GM23248 (cell line): ENCODE measurements around the gene ARID3B. TPM values are rescaled to one million over a fixed set of nuclear protein-coding genes. Genes with fewer than 3 reads are reported as not detected.

Experiments used
- DNase-seq: peaks from one replicate; pipeline ENCODE4 v3.0.0-alpha.2; 2015
- H2AFZ ChIP-seq: fragments of 200-600 bp; sonication (generic); 2 replicates; pipeline ENCODE4 v1.6.1; 2016; ENCODE audit warnings: antibody characterized with exemption
- H3F3A ChIP-seq: fragments of 200-600 bp; sonication (generic); 2 replicates; pipeline ENCODE4 v1.6.1; 2016; ENCODE audit warnings: mild to moderate bottlenecking, antibody characterized with exemption, mixed run types; ENCODE audit not compliant: insufficient read depth
- H3K27ac ChIP-seq: fragments of 200-600 bp; sonication (generic); 2 replicates; pipeline ENCODE4 v1.5.1; 2016; ENCODE audit warnings: mild to moderate bottlenecking
- H3K27me3 ChIP-seq: fragments of 200-600 bp; sonication (generic); replicated peaks from 2 replicates; pipeline ENCODE4 v1.6.1; 2016; ENCODE audit warnings: mild to moderate bottlenecking; ENCODE audit not compliant: insufficient read depth
- H3K36me3 ChIP-seq: fragments of 200-600 bp; sonication (generic); 2 replicates; pipeline ENCODE4 v1.6.1; 2016; ENCODE audit warnings: low read depth, mild to moderate bottlenecking
- H3K4me1 ChIP-seq: fragments of 200-600 bp; sonication (generic); 2 replicates; pipeline ENCODE4 v1.6.1; 2016; ENCODE audit warnings: mild to moderate bottlenecking; ENCODE audit not compliant: insufficient read depth
- H3K4me2 ChIP-seq: fragments of 200-600 bp; sonication (generic); one replicate; pipeline ENCODE4 v1.6.1; 2016; ENCODE audit warnings: mild to moderate bottlenecking; ENCODE audit not compliant: unreplicated experiment
- H3K4me3 ChIP-seq: fragments of 200-600 bp; sonication (generic); 2 replicates; pipeline ENCODE4 v1.5.1; 2016; ENCODE audit warnings: mild to moderate bottlenecking
- H3K79me2 ChIP-seq: fragments of 200-600 bp; sonication (generic); 2 replicates; pipeline ENCODE4 v1.6.1; 2016; ENCODE audit warnings: mild to moderate bottlenecking; ENCODE audit not compliant: insufficient read depth
- H3K9ac ChIP-seq: fragments of 200-600 bp; sonication (generic); 2 replicates; pipeline ENCODE4 v1.6.1; 2016; ENCODE audit warnings: mild to moderate bottlenecking
- H3K9me2 ChIP-seq: fragments of 200-600 bp; sonication (generic); 2 replicates; pipeline ENCODE4 v1.6.1; 2016; ENCODE audit warnings: mixed run types, mild to moderate bottlenecking, moderate library complexity; ENCODE audit not compliant: insufficient read depth
- H3K9me3 ChIP-seq: fragments of 200-600 bp; sonication (generic); one replicate; pipeline ENCODE4 v1.6.1; 2017; ENCODE audit warnings: low read depth
- H4K20me1 ChIP-seq: fragments of 200-600 bp; sonication (generic); 2 replicates; pipeline ENCODE4 v1.6.0; 2016; ENCODE audit not compliant: insufficient read depth
- EZH2 ChIP-seq: fragments of 200-600 bp; sonication (generic); IDR thresholded peaks from 2 replicates; pipeline ENCODE4 v1.6.1; 2018; ENCODE audit warnings: antibody characterized with exemption, mild to moderate bottlenecking; ENCODE audit not compliant: insufficient read depth, poor library complexity, severe bottlenecking
- EZH2phosphoT487 ChIP-seq: fragments of 200-600 bp; sonication (generic); IDR thresholded peaks from 2 replicates; pipeline ENCODE4 v1.6.1; 2018; ENCODE audit warnings: antibody characterized with exemption, moderate library complexity, mild to moderate bottlenecking, low read depth; ENCODE audit not compliant: insufficient read depth
- WGBS, 2 experiments: methylation state at CpG; one replicate each; pipeline ENCODE4 v1.1.6; 2015 to 2017; ENCODE audit warnings: low lambda C conversion rate in 2 of 2, low coverage in 1 of 2; ENCODE audit errors: missing lambda C conversion rate in 2 of 2; 5-methylcytosine and 5-hydroxymethylcytosine counted together
- in situ Hi-C: fragments of 300-500 bp; cut with MboI; formaldehyde crosslinking; loops from 2 replicates; pipeline ENCODE4 v1.15.0; 2020
- polyA plus RNA-seq: library from polyadenylated mRNA; unstranded; fragments of >200 nt; fragmentation: Nextera tagmentation; extraction: Ambion mirVana; gene quantifications from 2 replicates; pipeline ENCODE4 v1.2.1, GENCODE V29; 2016
- total RNA-seq: library from RNA; depleted of rRNA; stranded (reverse); fragments of >200 nt; shearing (Covaris generic); gene quantifications from 2 replicates; pipeline ENCODE4 v1.2.3, GENCODE V29; 2014

ARID3B gene
- total and polyA plus RNA-seq, 2 experiments from 2014 or later, result 2.1 to 4.9 TPM

- no peak overlapping the region for H3K4me2 ChIP-seq
- DNase-seq, result no peak
- no peak overlapping the region for H2AFZ ChIP-seq
- H3K79me2 ChIP-seq, result peaks cover 59% of the 10 kb centered on the region
- no peaks in the 10 kb centered on the region for H3K27me3 ChIP-seq
- H3K9ac ChIP-seq, result no peak overlapping the region
- H3F3A ChIP-seq, result no peaks in the 10 kb centered on the region
- H3K36me3 ChIP-seq, result 0 out of 2 replicates have a peak, but pooled peaks cover 4% of the 10 kb centered on the region
- in situ Hi-C loops, result no loop called here
- H3K9me3 ChIP-seq, result no peaks in the 10 kb centered on the region
- peaks cover 10% of the 10 kb centered on the region for H3K4me1 ChIP-seq
- H3K4me3 ChIP-seq, result no peak overlapping the region
- H3K27ac ChIP-seq, result no peak overlapping the region
- TF ChIP-seq EZH2phosphoT487 (no peak), EZH2 (no peak)
- no peaks in the 10 kb centered on the region for H3K9me2 ChIP-seq
- 0 out of 2 replicates have a peak, but pooled peaks cover 8% of the 10 kb centered on the region for H4K20me1 ChIP-seq
- 54 to 61% methylated on average over 1 of the region's 1 CpG for WGBS, 2 experiments
Observed at GRCh38 chr15:74641151-74641550, 100.1 kb downstream of the ARID3B start.

- Histone ChIP-seq H3K79me2 (peaks cover 71% of the 10 kb centered on the region), H3K9me3 (no peaks in the 10 kb centered on the region), H3K9me2 (no peaks in the 10 kb centered on the region), H3K36me3 (0 out of 2 replicates have a peak, but pooled peaks cover 4% of the 10 kb centered on the region), H3F3A (no peaks in the 10 kb centered on the region), H4K20me1 (0 out of 2 replicates have a peak, but pooled peaks cover 8% of the 10 kb centered on the region), H3K4me2 (peak overlapping the region; percentile 30), H3K27me3 (no peaks in the 10 kb centered on the region), H3K4me1 (peaks cover 10% of the 10 kb centered on the region), H3K9ac (no peak overlapping the region; the same call in 1 of the 2 replicates), H3K27ac (no peak overlapping the region), H3K4me3 (no peak overlapping the region), H2AFZ (no peak overlapping the region)
- in situ Hi-C loops, result no loop called here
- WGBS, 2 experiments, result 89 to 95% methylated on average over 4 of the region's 4 CpGs
- no peak for TF ChIP-seq EZH2
- DNase-seq, result no peak
Observed at GRCh38 chr15:74642348-74642733, 101.3 kb downstream of the ARID3B start.

- Histone ChIP-seq H3K4me3 (no peak overlapping the region), H3K9me3 (no peaks in the 10 kb centered on the region), H2AFZ (no peak overlapping the region), H3K9ac (no peak overlapping the region; the same call in 1 of the 2 replicates), H3K27me3 (no peaks in the 10 kb centered on the region), H3K9me2 (no peaks in the 10 kb centered on the region), H3K4me2 (peak overlapping the region; percentile 30), H3K36me3 (0 out of 2 replicates have a peak, but pooled peaks cover 4% of the 10 kb centered on the region), H3K79me2 (peaks cover 77% of the 10 kb centered on the region), H3K4me1 (peaks cover 10% of the 10 kb centered on the region), H4K20me1 (0 out of 2 replicates have a peak, but pooled peaks cover 8% of the 10 kb centered on the region), H3F3A (no peaks in the 10 kb centered on the region), H3K27ac (0 out of 2 replicates have a peak overlapping the region, but pooled peaks have one; percentile 28)
- TF ChIP-seq EZH2phosphoT487, result no peak
- DNase-seq, result peak; percentile 63
- in situ Hi-C loops, result no loop called here
- 37 to 40% methylated on average over 11 of the region's 11 CpGs for WGBS, 2 experiments
Observed at GRCh38 chr15:74642734-74643664, 102.0 kb downstream of the ARID3B start.

GRCh38 chr15:74643665-74644204 is 102.7 kb downstream of the ARID3B start:
- no peak for DNase-seq
- Histone ChIP-seq H2AFZ (no peak overlapping the region), H3K4me1 (peaks cover 10% of the 10 kb centered on the region), H3K36me3 (0 out of 2 replicates have a peak, but pooled peaks cover 4% of the 10 kb centered on the region), H4K20me1 (0 out of 2 replicates have a peak, but pooled peaks cover 8% of the 10 kb centered on the region), H3K9ac (no peak overlapping the region), H3K9me3 (no peaks in the 10 kb centered on the region), H3K9me2 (no peaks in the 10 kb centered on the region), H3F3A (no peaks in the 10 kb centered on the region), H3K79me2 (peaks cover 79% of the 10 kb centered on the region), H3K27me3 (no peaks in the 10 kb centered on the region), H3K4me2 (no peak overlapping the region), H3K27ac (no peak overlapping the region), H3K4me3 (no peak overlapping the region)
- WGBS, 2 experiments, result 97 to 100% methylated on average over 2 of the region's 2 CpGs
- no peak for TF ChIP-seq EZH2phosphoT487
- no peak for TF ChIP-seq EZH2
- in situ Hi-C loops, result no loop called here
